SH-SY5Y (cell line): ENCODE measurements around the gene CD8B.

Experiments
- GATA2 ChIP-seq: IDR thresholded peaks from 2 replicates; pipeline ENCODE4 v1.6.1; 2011; ENCODE audit warnings: mild to moderate bottlenecking, low read depth, low read length
- GATA3 ChIP-seq: IDR thresholded peaks from 2 replicates; pipeline ENCODE4 v1.6.1; 2011; ENCODE audit warnings: low read depth, mild to moderate bottlenecking, low read length, moderate library complexity

DNA sequence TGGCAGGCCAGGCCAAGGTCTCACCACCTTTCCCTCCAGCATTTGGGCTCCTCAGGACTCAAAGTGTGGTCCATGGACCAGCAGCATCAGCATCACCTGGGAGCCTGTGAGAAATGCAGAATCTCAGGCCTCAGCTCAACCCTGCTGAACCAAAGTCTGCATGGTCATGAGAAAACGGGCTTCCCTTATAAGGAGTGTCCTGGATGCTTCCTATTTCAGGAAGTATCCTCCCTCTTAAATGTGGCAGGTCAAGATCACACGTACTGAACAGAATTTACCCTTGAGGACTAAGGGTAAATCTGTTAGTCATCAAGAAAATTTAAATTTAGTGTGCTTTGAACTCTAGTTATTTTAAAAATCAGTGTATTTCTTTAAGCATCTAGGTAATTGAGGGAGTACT, 82.7 kb downstream of the CD8B start:
- TF ChIP-seq GATA2 (no peak), GATA3 (no peak)
